Peyer's patch (tissue), 4 donors: Measurements from ENCODE around the gene ZNF814.

Source experiments
- CTCF ChIP-seq, 6 experiments: fragments of 450-650 bp in 4 of 6; fragments of 200-600 bp in 2 of 6; sonication (generic) in 1 of 6; IDR thresholded peaks; one replicate each; pipeline ENCODE4 v1.5.1; 2017 to 2019; ENCODE audit warnings: antibody characterized with exemption in 6 of 6, mild to moderate bottlenecking in 3 of 6, moderate library complexity in 1 of 6
- POLR2A ChIP-seq, 2 donors: fragments of 450-650 bp; IDR thresholded peaks; one replicate each; pipeline ENCODE4 v1.5.1; 2017; ENCODE audit warnings: antibody characterized with exemption in 2 of 2, mild to moderate bottlenecking in 2 of 2, moderate library complexity in 2 of 2

GRCh38 chr19:57905258-57905657, 16.4 kb upstream of the ZNF814 start:
- TF ChIP-seq CTCF (IDR thresholded peaks at IDR 0.05) (no peak), POLR2A (IDR thresholded peaks at IDR 0.05) (no peak)
